Right lung (tissue), 5 donors: ENCODE data around the gene ADARB2. TPM values are rescaled to one million over a fixed set of nuclear protein-coding genes. Genes with fewer than 3 reads are reported as not detected.

ENCODE experiments used
- DNase-seq, 2 donors: peaks; one replicate each; pipeline ENCODE4 v3.0.0-alpha.2; 2013
- polyA plus RNA-seq, 5 donors: library from polyadenylated mRNA; unstranded; fragments of 120-200 nt; gene quantifications; one replicate each; pipeline versions ENCODE4 v1.2.1 to v1.2.3, GENCODE V29; 2013; ENCODE audit warnings: inconsistent platforms in 1 of 5, low replicate concordance in 1 of 5; ENCODE audit not compliant: insufficient read length in 5 of 5, insufficient read depth in 1 of 5

ADARB2 gene
- polyA plus RNA-seq, 5 donors: 0.34 to 0.78 (median 0.69) TPM

GRCh38 chr10:1663226-1663625 lies 74.1 kb downstream of the ADARB2 start:
- DNase-seq: no peak

GRCh38 chr10:1662438-1663025 lies 74.8 kb downstream of the ADARB2 start:
- no peak for DNase-seq

DNA sequence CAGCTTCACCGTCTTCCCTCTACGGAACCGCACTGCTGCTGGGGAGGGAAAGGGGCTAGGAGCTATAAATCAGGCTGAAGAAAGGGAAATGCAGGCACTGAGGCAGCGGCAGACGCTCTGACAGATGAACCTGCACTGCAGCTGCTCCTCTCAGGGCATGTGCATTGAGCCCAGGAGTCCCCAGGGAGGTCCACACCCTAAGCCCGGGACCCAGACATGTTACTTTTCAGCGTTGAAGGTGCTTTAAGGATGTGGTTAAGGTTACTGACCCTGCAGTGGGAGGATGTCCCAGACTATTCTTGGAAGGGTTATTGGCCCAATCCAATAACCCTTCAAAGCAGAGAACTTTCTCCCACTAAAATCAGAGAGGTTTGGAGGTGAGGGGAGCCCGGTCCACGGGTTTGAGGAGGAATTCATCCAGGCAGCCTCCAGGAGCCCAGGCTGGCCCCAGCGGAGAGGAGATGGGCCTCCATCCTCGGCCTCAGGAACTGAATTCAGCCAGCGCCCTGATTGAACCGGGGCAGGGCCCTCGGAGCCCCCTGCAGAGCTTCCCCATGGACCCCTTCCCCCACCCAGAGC lies 75.4 kb downstream of the ADARB2 start:
- no peak for DNase-seq

DNA sequence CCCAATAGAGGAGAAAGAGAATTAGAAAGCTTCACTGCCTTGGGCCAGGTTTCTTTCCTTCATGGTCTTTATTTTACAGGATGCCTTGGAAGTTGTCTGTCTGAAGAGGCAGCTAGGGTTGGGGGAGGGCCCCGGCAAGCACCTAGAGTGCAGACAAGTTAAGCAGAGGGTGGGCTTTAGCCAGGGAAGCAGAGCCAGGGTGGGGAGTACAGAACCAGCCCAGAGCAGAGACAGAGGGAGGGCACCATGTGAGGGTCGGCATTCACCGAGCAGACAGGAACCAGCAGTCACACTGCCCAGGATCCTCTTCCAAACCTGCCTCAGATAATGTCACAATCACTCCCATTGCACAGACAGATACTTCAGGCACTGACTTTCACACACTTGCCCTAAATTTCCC lies 75.9 kb downstream of the ADARB2 start:
- no peak for DNase-seq

- no peak for DNase-seq
These were observed 76.5 kb downstream of the ADARB2 start for GRCh38 chr10:1660815-1661214.

DNA sequence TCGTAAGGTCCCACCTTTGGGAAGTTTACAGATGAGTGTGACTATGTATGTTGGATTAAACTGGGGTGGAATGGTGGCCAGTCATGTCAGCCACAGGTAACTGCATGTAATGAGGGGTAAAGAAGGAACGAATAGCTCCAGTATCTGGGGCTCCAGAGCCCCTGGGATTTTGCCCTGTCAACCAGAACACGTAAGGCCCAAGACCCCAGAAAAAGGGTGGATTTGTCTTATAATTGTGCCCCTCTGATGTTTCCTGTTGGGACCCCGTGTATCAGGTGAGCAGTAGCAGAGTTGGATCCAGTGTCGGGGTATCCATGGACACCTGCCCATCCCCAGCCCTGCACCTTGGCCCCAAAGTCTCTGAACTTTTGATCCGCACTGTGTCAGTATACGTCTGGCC lies 76.9 kb downstream of the ADARB2 start:
- no peak for DNase-seq

- DNase-seq: no peak
These were observed 78.0 kb downstream of the ADARB2 start for GRCh38 chr10:1659221-1659791.

DNA sequence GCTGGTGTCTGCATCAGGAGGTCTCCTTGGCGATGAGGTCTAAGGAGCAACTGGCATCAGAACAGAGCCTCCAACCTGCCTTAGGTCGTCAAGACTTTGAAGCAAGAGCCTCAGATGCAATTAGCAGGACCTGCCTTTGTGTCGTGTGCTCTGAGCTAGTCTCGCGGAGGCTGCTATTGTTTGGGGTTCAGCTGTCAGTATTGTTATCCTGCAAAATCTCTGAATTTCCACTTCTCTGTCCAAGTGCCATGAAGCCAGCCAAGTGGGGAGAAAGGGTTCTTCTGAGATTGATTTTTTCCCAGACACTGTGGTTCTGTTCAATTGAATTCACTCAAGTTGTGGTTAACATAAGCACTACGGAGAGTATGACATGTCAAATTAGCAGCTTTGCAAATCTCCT lies 78.7 kb downstream of the ADARB2 start:
- DNase-seq: no peak

DNA sequence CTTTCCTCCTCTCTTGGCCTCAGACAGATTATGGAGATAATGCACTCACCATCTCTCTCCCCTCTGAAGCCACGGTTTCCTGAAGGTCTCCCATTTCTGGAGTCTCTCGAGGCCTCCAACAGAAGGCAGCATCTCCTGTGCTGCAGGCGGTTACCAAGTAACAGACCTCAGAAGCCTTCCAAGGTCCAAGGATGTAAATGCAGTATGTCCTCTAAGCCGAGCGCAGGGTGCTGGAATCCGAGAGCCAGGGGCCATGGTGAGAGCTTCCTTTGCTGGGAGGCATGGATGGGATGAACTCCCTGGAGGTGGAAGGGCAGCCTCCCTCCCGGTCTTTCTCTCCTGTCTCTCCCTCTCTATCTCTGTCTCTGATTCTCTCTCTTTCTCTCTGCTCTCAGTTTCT lies 79.8 kb downstream of the ADARB2 start:
- no peak for DNase-seq

GRCh38 chr10:1655367-1655766 lies 82.0 kb downstream of the ADARB2 start:
- no peak for DNase-seq

- no peak for DNase-seq
These were observed 82.4 kb downstream of the ADARB2 start for GRCh38 chr10:1654811-1655356.

GRCh38 chr10:1654247-1654646 lies 83.1 kb downstream of the ADARB2 start:
- DNase-seq: no peak

DNA sequence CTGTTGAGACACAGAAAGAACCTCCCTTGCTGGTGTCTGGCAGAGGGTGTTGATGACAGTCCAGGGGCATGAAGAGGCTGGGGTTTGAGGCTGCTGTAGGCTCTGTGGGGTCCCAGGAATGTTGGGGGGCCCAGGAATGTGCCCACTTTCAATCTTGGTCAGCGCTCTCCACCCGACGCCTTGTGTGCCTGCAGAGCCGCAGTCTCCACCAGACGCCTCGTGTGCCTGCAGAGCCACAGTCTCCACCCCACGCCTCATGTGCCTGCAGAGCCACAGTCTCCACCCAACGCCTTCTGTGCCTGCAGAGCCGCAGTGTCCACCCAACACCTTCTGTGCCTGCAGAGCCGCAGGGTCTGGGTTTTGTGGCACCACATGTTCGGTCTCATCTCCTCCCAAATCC lies 84.0 kb downstream of the ADARB2 start:
- no peak for DNase-seq

- no peak for DNase-seq
These were observed 85.2 kb downstream of the ADARB2 start for GRCh38 chr10:1652151-1652550.

DNA sequence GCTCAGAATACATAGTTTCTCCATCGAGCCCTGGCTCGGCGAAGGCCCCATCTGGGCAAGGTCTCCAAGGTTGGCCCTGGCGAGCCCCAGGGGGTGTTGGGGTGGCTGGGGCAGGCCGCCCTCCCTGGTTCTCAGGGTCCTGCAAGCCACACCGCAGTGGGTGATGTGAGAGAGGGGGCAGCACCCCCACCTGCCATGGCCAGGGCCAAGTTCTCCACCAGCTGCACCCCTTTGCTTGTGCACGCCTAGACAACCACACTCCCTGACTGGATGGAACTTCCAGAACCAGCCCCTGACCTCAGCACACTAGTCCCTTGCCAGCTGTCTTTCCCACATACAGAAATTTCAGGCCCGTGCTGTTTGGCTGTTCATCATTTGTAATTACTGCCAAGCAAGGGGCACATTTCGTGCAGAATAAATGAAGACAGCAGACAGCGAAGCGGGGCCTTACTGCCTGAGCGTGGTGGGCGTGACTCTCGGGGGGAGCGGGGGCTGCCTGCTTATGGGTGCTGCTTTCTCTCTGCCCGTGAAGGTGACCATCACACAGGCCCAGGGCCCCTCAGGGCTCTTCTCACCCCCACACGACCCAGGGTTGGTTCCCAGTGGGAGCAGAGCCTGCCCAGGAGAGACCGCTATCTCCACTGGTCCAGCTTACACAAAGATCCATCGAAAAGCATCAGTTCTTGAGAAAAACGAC lies 85.9 kb downstream of the ADARB2 start:
- no peak for DNase-seq

GRCh38 chr10:1650542-1651269 lies 86.6 kb downstream of the ADARB2 start:
- DNase-seq: no peak

DNA sequence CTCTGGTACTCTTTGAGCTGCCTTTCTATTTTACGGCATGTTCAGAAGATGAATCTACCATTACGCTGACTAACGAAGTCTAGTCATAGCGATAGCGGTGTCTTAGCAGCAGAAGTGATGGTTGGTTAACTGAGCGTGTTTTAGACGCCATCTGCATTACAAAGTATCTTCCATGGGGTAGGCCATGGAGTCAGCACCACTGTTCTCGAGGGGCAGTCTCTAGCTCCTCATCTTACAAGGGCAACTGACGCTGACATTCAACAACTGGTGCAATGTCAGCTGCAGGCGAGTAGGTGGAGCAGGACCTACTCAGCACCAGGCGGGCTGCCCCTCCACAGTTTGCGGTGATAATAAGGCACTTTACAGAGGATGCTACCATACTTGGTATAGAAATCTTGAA lies 88.7 kb downstream of the ADARB2 start:
- no peak for DNase-seq

DNA sequence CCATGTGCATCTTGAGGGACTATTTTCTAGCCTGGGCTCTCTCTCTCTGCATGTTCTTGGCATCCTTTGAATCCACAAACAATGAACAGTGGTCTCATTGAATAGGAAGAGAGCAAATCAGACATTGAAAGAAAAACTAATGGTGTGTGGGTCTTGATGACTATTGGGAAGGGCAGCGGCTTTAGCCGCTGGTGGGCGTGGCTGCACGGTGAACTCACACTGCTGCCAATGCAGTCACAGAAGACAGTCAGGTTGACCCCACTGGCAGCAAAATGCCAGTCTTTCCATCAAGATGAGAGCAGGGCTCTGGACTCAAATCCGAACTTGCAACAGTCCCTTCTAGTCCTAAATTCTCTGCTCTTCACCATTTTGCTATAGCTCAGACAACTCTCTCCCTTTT lies 91.0 kb downstream of the ADARB2 start:
- no peak for DNase-seq

DNA sequence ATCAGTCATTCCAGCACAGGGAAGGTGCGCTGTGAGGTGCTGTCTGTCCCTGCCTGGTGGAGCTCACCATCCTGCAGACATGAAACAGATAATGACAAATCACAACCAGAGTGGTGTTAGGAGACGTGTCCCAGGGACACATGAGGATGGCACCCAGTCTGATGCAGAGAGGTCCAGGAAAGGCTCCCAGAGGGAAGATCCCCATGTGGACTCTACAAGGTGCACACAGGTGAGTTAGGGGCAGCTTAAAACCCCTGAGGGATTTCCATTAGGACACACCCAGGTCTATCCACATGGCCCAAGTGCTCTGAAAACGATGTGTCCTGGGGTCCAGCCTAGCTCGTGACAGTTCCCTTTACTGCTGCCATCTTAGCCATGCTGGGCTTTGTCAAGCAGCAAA lies 91.4 kb downstream of the ADARB2 start:
- DNase-seq: no peak

DNA sequence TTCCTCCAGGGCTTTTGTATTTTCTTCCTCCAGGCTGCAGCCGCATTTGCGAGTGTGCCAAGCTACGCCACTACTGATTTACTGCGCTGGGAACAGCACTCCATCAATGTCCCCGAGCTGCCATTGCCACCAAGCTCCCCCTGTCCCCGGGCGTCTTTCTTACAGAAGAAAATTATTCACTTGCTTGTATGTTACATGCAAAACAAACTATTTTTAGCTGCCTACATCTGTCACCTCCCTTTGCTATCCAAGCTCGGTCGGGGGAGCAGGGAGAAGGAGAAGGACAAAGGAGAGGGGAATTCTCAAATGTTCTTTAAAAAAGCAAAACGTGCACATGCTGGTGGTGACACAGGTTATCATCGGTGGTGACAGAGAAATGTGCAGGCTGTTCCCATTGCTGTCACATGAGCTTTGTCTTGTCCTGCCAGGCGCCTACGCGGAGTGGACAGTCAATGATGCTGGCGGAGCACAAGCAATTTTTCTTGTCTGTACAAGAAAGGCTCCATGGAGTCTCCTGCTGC lies 93.1 kb downstream of the ADARB2 start:
- DNase-seq: no peak

DNA sequence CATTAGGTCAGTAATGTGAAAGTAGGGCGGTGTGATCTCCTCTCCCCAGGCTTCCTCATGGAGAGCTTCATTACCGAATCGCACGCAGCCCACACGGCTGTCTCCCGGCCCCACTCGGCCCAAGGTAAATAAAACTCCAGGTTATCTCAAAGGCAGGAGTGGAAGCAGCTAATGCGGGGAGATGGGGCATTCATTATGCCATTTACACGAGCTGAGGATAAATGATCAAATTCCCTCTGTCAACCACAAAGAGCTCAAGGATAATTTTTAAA lies 93.5 kb downstream of the ADARB2 start:
- DNase-seq: no peak
